HepG2 (cell line): Measurements from ENCODE around the gene TBC1D10B. TPM values are rescaled to one million over a fixed set of nuclear protein-coding genes. Genes with fewer than 3 reads are reported as not detected.

Experiments used
- ATAC-seq: fragments of 200-7000 bp; cut with Tn5 transposase; 3 replicates; pipeline ENCODE4 v1.9.1; 2020; ENCODE audit warnings: mild to moderate bottlenecking, moderate library complexity
- BruUV-seq: library from RNA; stranded (reverse); fragments of 400-500 nt; replicated peaks from 2 replicates; lab custom pipeline; 2021; lab: Mats Ljungman, UMichigan
- CTCF ChIA-PET: fragments of 300-600 bp; formaldehyde crosslinking; extraction: SDS; loops from one replicate; lab custom pipeline; 2021; ENCODE audit warnings: low total read pairs, inconsistent platforms, low intra/inter-chr PET ratio; lab: Yijun Ruan, JAX
- POLR2A ChIA-PET: fragments of 350-600 bp; sonication (Branson Sonifier 250); formaldehyde crosslinking; loops from one replicate; lab custom pipeline; 2020; ENCODE audit warnings: antibody characterized with exemption, inconsistent platforms; lab: Yijun Ruan, JAX
- DNase-seq: peaks from one replicate; pipeline ENCODE4 v3.0.0-alpha.2; 2015; ENCODE audit warnings: low spot score
- FAIRE-seq: peaks from 3 replicates; lab custom pipeline; 2011; peaks lifted over from hg19 to GRCh38; lab: Jason Lieb, UNC
- H2AFZ ChIP-seq: one replicate; pipeline ENCODE4 v1.6.1; 2011; ENCODE audit warnings: low read length, inconsistent platforms
- H3K27ac ChIP-seq: fragments of 300-600 bp; 3 replicates; pipeline ENCODE4 v1.8.0; 2011; ENCODE audit warnings: mixed run types, mild to moderate bottlenecking, mixed read lengths, low read length, inconsistent platforms; ENCODE audit not compliant: insufficient read depth; ENCODE audit errors: extremely low read length
- H3K27me3 ChIP-seq, 2 experiments: fragments of 200-600 bp in 1 of 2; 2 replicates in 1 of 2; 3 replicates in 1 of 2; pipeline versions ENCODE4 v1.6.0 to v1.8.0; 2011; ENCODE audit warnings: low read length in 2 of 2, mild to moderate bottlenecking in 2 of 2, moderate library complexity in 2 of 2, inconsistent platforms in 1 of 2; ENCODE audit not compliant: insufficient read depth in 2 of 2, control insufficient read depth in 1 of 2
- H3K36me3 ChIP-seq, 2 experiments: fragments of 200-600 bp in 1 of 2; replicated peaks in 1 of 2; 2 replicates in 1 of 2; 3 replicates in 1 of 2; pipeline versions ENCODE4 v1.5.1 to v1.8.0; 2011; ENCODE audit warnings: low read length in 2 of 2, inconsistent platforms in 1 of 2; ENCODE audit not compliant: insufficient read depth in 2 of 2, control insufficient read depth in 1 of 2
- H3K4me1 ChIP-seq: 2 replicates; pipeline ENCODE4 v1.5.1; 2012; ENCODE audit warnings: low read length, inconsistent platforms; ENCODE audit not compliant: insufficient read depth
- H3K4me2 ChIP-seq: 2 replicates; pipeline ENCODE4 v1.6.0; 2011; ENCODE audit warnings: low read depth, low read length, inconsistent platforms
- H3K4me3 ChIP-seq, 3 experiments: fragments of 200-600 bp in 1 of 3; sonication (generic), shearing (Covaris generic) in 1 of 3; replicated peaks in 1 of 3; 2 replicates each; pipeline ENCODE4 v1.5.1; 2011 to 2016; ENCODE audit warnings: low read length in 3 of 3, inconsistent platforms in 2 of 3, low read depth in 2 of 3, mild to moderate bottlenecking in 2 of 3, control low read depth in 1 of 3, mixed read lengths in 1 of 3; ENCODE audit not compliant: insufficient read depth in 1 of 3
- H3K79me2 ChIP-seq: one replicate; pipeline ENCODE4 v1.6.1; 2011; ENCODE audit warnings: low read length, inconsistent platforms; ENCODE audit not compliant: insufficient read depth
- H3K9ac ChIP-seq: 2 replicates; pipeline ENCODE4 v1.6.0; 2011; ENCODE audit warnings: mild to moderate bottlenecking, low read depth, low read length, inconsistent platforms; ENCODE audit not compliant: insufficient read depth
- H3K9me3 ChIP-seq: 2 replicates; pipeline ENCODE4 v1.5.1; 2012; ENCODE audit warnings: mild to moderate bottlenecking, low read length
- H4K20me1 ChIP-seq: 2 replicates; pipeline ENCODE4 v1.6.0; 2011; ENCODE audit warnings: inconsistent platforms, mild to moderate bottlenecking, low read length, moderate library complexity; ENCODE audit not compliant: insufficient read depth
- GLI4 ChIP-seq: sonication (generic); formaldehyde crosslinking; IDR thresholded peaks from 2 replicates; pipeline ENCODE4 v1.5.1; 2020; ENCODE audit warnings: missing genetic modification reagents, mild to moderate bottlenecking, moderate library complexity, borderline replicate concordance
- MBD4 ChIP-seq: IDR thresholded peaks from 2 replicates; pipeline ENCODE4 v1.6.1; 2012; ENCODE audit warnings: low read length, inconsistent platforms, borderline replicate concordance
- MEF2D ChIP-seq: sonication (generic); formaldehyde crosslinking; IDR thresholded peaks from 2 replicates; pipeline ENCODE4 v1.5.1; 2020; ENCODE audit warnings: mild to moderate bottlenecking, missing genetic modification reagents
- MTERF4 ChIP-seq: sonication (generic); formaldehyde crosslinking; IDR thresholded peaks from 2 replicates; pipeline ENCODE4 v1.8.0; 2023; ENCODE audit warnings: mild to moderate bottlenecking, missing genetic modification reagents
- NCOA2 ChIP-seq: sonication (generic); formaldehyde crosslinking; IDR thresholded peaks from 2 replicates; pipeline ENCODE4 v1.8.0; 2022; ENCODE audit warnings: inconsistent platforms
- ZFP36L2 ChIP-seq: sonication (generic); formaldehyde crosslinking; IDR thresholded peaks from 2 replicates; pipeline ENCODE4 v1.4.0; 2020; ENCODE audit warnings: missing genetic modification reagents
- ZNF431 ChIP-seq: sonication (generic); formaldehyde crosslinking; IDR thresholded peaks from 2 replicates; pipeline ENCODE4 v1.9.0; 2022; ENCODE audit warnings: missing genetic modification reagents, low read depth, mild to moderate bottlenecking, borderline replicate concordance
- ZNF570 ChIP-seq: sonication (generic); formaldehyde crosslinking; IDR thresholded peaks from 2 replicates; pipeline ENCODE4 v1.4.0; 2020; ENCODE audit warnings: mild to moderate bottlenecking, missing genetic modification reagents, borderline replicate concordance
- ZNF691 ChIP-seq: sonication (generic); formaldehyde crosslinking; IDR thresholded peaks from 2 replicates; pipeline ENCODE4 v1.4.0; 2020; ENCODE audit warnings: missing genetic modification reagents, low read depth, mild to moderate bottlenecking, borderline replicate concordance
- WGBS: methylation state at CpG from one replicate; pipeline ENCODE4 v1.1.6; 2017; ENCODE audit warnings: low lambda C conversion rate; 5-methylcytosine and 5-hydroxymethylcytosine counted together
- in situ Hi-C: cut with HindIII; loops from 2 replicates; pipeline ENCODE4 v1.10.0; 2017; ENCODE audit warnings: low pct_unique_long_range_greater_than_20kb; ENCODE audit not compliant: extremely low pct_ligation_motif_present
- intact Hi-C: fragments of 100-400 bp; cut with micrococcal nuclease; formaldehyde crosslinking; loops from one replicate; pipeline ENCODE4 v1.10.0; 2022; ENCODE audit not compliant: unreplicated experiment
- polyA plus RNA-seq, 8 experiments: library from polyadenylated mRNA; depleted of rRNA in 3 of 8; stranded (reverse) in 7 of 8; unstranded in 1 of 8; fragments of >200 nt; fragmentation: Illumina TruSeq in 4 of 8; extraction: Trizol in 4 of 8; gene quantifications; 2 replicates each; pipeline versions ENCODE4 v1.2.1 to v1.2.3, GENCODE V29; 2011 to 2016; ENCODE audit warnings: low read depth in 4 of 8, missing spikeins in 1 of 8, mixed read lengths in 1 of 8; ENCODE audit not compliant: insufficient read depth in 1 of 8
- total RNA-seq, 5 experiments: library from RNA; depleted of rRNA; stranded (reverse); fragments of >200 nt; fragmentation: Illumina TruSeq; extraction: Trizol; gene quantifications; 2 replicates each; pipeline ENCODE4 v1.2.3, GENCODE V29; 2016; ENCODE audit warnings: low read depth in 1 of 5
- TF ChIP-seq, protein P1 (sequence below): fragments of 450-650 bp; IDR thresholded peaks from 2 replicates; pipeline ENCODE4 v1.6.1; 2016

The TBC1D10B gene
- total and polyA plus RNA-seq, 2 of the 13 experiments (the other 11 are each of a cell fraction or from before 2014, with no cell fraction given): 15.7 to 24.8 TPM

DNA sequence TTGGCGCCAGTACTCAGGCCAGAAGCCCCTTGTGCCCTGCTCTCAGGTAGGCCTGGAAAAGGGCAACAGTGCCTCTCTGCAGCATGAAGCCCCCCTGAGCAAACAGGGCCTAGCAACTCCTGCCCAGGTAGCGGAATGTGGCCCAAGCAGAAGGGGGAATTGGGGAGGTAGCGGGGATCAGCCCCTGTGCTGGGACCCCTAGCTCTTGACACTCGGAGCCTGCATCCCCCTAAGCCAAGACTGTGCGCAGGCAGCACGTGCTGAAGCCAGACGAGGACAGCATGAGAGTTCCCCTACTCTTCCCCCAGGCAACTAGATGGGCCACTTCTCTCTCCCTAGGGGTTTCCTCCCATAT, 14.4 kb downstream of the TBC1D10B start (continued):
- TF ChIP-seq GLI4 (CRISPR knock-in tag): 0 out of 2 replicates have a peak, but pooled peaks have one; percentile 70
- 0 out of 2 replicates have a peak, but pooled peaks have one; percentile 8 for TF ChIP-seq ZNF691

- Histone ChIP-seq H3K9ac (peak within 1 kb of the TSS; percentile 84), H2AFZ (peak within 1 kb of the TSS; percentile 42), H3K4me2 (peak within 1 kb of the TSS; percentile 96), H3K27ac (peak within 1 kb of the TSS; percentile 92), H3K4me3 (peak within 1 kb of the TSS; percentile 85 to 94 (median 88)), H3K36me3 (peaks cover 10 to 50% of the 10 kb centered on the region in 2 experiments), H3K4me1 (peaks cover 58% of the 10 kb centered on the region), H3K27me3 (no peaks in the 10 kb centered on the region; a peak in 1 of 5 replicates), H3K9me3 (no peaks in the 10 kb centered on the region), H3K79me2 (peaks cover 23% of the 10 kb centered on the region), H4K20me1 (no peaks in the 10 kb centered on the region)
- intact Hi-C loops: loop anchor here (1.0 to 2.0 kb wide), 3 partner anchors 21 to 53 kb away; partner anchors contain the start of gene ZNF48
- TSS peak; percentile 45 for BruUV-seq
- in situ Hi-C loops: loop anchor here (10.0 kb wide), 1 partner anchor 259 kb away; the partner anchor contains the start of gene ZNF689
- POLR2A ChIA-PET: interaction anchor here (0.6 to 6.7 kb wide), 19 partner anchors 9 to 303 kb away, joined by 3 to 94 read pairs (median 5); partner anchors contain the start of genes ALDOA, DCTPP1, FBRS and TBC1D10B
- peak; percentile 100 for DNase-seq
- peak; percentile 99 for FAIRE-seq
- ATAC-seq: peak; percentile 82
- CTCF ChIA-PET: no interaction called here
- under 1% methylated on average over 40 of the region's 45 CpGs for WGBS
- TF ChIP-seq MEF2D (CRISPR knock-in tag) (peak; percentile 51), ZFP36L2 (CRISPR knock-in tag) (no peak), MTERF4 (CRISPR knock-in tag) (peak; percentile 84; the same call in 1 of the 2 replicates), ZNF431 (CRISPR knock-in tag) (peak; percentile 51; the same call in 1 of the 2 replicates), MBD4 (no peak), NCOA2 (CRISPR knock-in tag) (0 out of 2 replicates have a peak, but pooled peaks have one; percentile 53), ZNF570 (CRISPR knock-in tag) (peak; percentile 64; the same call in 1 of the 2 replicates)
- TF ChIP-seq, protein P1, sequence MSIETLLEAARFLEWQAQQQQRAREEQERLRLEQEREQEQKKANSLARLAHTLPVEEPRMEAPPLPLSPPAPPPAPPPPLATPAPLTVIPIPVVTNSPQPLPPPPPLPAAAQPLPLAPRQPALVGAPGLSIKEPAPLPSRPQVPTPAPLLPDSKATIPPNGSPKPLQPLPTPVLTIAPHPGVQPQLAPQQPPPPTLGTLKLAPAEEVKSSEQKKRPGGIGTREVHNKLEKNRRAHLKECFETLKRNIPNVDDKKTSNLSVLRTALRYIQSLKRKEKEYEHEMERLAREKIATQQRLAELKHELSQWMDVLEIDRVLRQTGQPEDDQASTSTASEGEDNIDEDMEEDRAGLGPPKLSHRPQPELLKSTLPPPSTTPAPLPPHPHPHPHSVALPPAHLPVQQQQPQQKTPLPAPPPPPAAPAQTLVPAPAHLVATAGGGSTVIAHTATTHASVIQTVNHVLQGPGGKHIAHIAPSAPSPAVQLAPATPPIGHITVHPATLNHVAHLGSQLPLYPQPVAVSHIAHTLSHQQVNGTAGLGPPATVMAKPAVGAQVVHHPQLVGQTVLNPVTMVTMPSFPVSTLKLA: peak; percentile 57
Observed at GRCh38 chr16:30355144-30355953, 14.9 kb downstream of the TBC1D10B start, which contains the start of gene CD2BP2. TSS of gene CD2BP2 (minus strand) at chr16:30355308. CDS start at chr16:30354681, 627 bp downstream.
